ENCODE measurements around the gene SPAG9. TPM values are rescaled to one million over a fixed set of nuclear protein-coding genes. Genes with fewer than 3 reads are reported as not detected.
A peak's percentile ranks its signal among the peaks of the same experiment; 100 is the strongest.

SPAG9 gene
- total and polyA plus RNA-seq, 2 of the 8 experiments (the other 6 are each of a cell fraction or from before 2014, with no cell fraction given), result 9.8 to 63.8 TPM

- H3K36me3 ChIP-seq (ENCODE audit: control insufficient read depth in 2 of 4, insufficient read depth in 4 of 4, low read length in 3 of 4), result no peaks in the 10 kb centered on the region
- CTCF ChIA-PET (ENCODE audit: partially characterized antibody), result interaction anchor here (1.0 to 1.4 kb wide), 4 partner anchors 9 to 66 kb away, joined by 3 to 7 read pairs (median 4); no protein-coding TSS in a partner anchor
- peak overlapping the region; percentile 92 for H4K91ac ChIP-seq (replicated peaks; ENCODE audit: insufficient read length, low read length)
- H3K4ac ChIP-seq (replicated peaks; ENCODE audit: insufficient read length, low read depth, low read length), result peak overlapping the region; percentile 59
- no peaks in the 10 kb centered on the region for H3K79me1 ChIP-seq (ENCODE audit: low read depth, low read length)
- H4K20me1 ChIP-seq (replicated peaks in 1 of 2; ENCODE audit: control insufficient read depth in 1 of 2, insufficient read depth in 2 of 2, low read length in 2 of 2), result no peaks in the 10 kb centered on the region
- H2AK5ac ChIP-seq (ENCODE audit: low read depth, low read length), result 0 out of 2 replicates have a peak overlapping the region, but pooled peaks have one; percentile 39
- H4K5ac ChIP-seq (ENCODE audit: insufficient read length, low read depth, low read length), result no peak overlapping the region
- H3K4me2 ChIP-seq (ENCODE audit: insufficient read depth in 1 of 2, low read depth in 2 of 2, low read length in 2 of 2), result no peak overlapping the region
- TF ChIP-seq SIRT6 (IDR thresholded peaks at IDR 0.05; ENCODE audit: low read length), result no peak
- no peak for TF ChIP-seq TBP (IDR thresholded peaks at IDR 0.05; ENCODE audit: low read depth, low read length)
- TF ChIP-seq KDM4A (IDR thresholded peaks at IDR 0.05; ENCODE audit: low read depth, low read length, severe bottlenecking), result peak; percentile 11
- no peak overlapping the region for H3K23ac ChIP-seq (ENCODE audit: insufficient read length)
- no peak overlapping the region for H4K8ac ChIP-seq (ENCODE audit: extremely low read depth, insufficient read depth, low read length)
- H3K18ac ChIP-seq (ENCODE audit: extremely low read depth, low read length), result peak overlapping the region; percentile 19
- peaks cover 0 to 2% (median 0%) of the 10 kb centered on the region in 4 experiments; a peak in 2 of 7 replicates for H3K27me3 ChIP-seq (replicated peaks in 1 of 4; ENCODE audit: control insufficient read depth in 3 of 4, extremely low read depth in 1 of 4, insufficient read depth in 3 of 4, low read length in 3 of 4)
- no peaks in the 10 kb centered on the region for H3K9me3 ChIP-seq (ENCODE audit: insufficient read depth in 2 of 2, low read depth in 1 of 2, low read length in 1 of 2)
- no peaks in the 10 kb centered on the region for H3K79me2 ChIP-seq (ENCODE audit: control insufficient read depth in 1 of 2, insufficient read depth in 2 of 2, low read length in 2 of 2)
- DNase-seq (ENCODE audit: low read depth in 1 of 2, low spot score in 2 of 2), result no peak
- H3K4me1 ChIP-seq (replicated peaks in 1 of 4; ENCODE audit: control insufficient read depth in 3 of 4, insufficient read depth in 4 of 4, low read length in 3 of 4), result peaks cover 2 to 48% (median 34%) of the 10 kb centered on the region in 4 experiments
- no peak for FAIRE-seq
- no peak overlapping the region for H3K27ac ChIP-seq (ENCODE audit: low read depth, low read length)
- H3K23me2 ChIP-seq (ENCODE audit: low read depth, low read length), result no peaks in the 10 kb centered on the region
- no peak overlapping the region for H3K9ac ChIP-seq (replicated peaks in 1 of 4; ENCODE audit: extremely low read depth in 1 of 4, low read depth in 3 of 4, low read length in 3 of 4)
- peak overlapping the region; percentile 61; the same call in 1 of the 2 replicates for H2BK20ac ChIP-seq (ENCODE audit: low read length)
- 0 out of 2 replicates have a peak overlapping the region, but pooled peaks have one; percentile 50 for H2BK12ac ChIP-seq (ENCODE audit: low read depth, low read length)
- no peak overlapping the region for H3K4me3 ChIP-seq (ENCODE audit: extremely low read depth in 1 of 4, insufficient read depth in 2 of 4, low read depth in 3 of 4, low read length in 4 of 4)
- H3K56ac ChIP-seq (replicated peaks; ENCODE audit: insufficient read length, low read depth, low read length), result no peak overlapping the region
- no peak overlapping the region for H3K14ac ChIP-seq (ENCODE audit: insufficient read length)
- H2BK15ac ChIP-seq (ENCODE audit: low read length), result peak overlapping the region; percentile 46; the same call in 1 of the 2 replicates
- H2AFZ ChIP-seq (ENCODE audit: low read length), result no peak overlapping the region
- peak overlapping the region; percentile 65 for H2BK120ac ChIP-seq (replicated peaks; ENCODE audit: low read depth, low read length)
- WGBS, 2 experiments (ENCODE audit: extremely low coverage in 1 of 2, insufficient coverage in 1 of 2, insufficient read length in 1 of 2, insufficient replicate concordance in 2 of 2, low coverage in 1 of 2, low lambda C conversion rate in 2 of 2, missing lambda C conversion rate in 1 of 2), result 100% methylated on average over 1 of the region's 5 CpGs; no CpG with 5 or more reads in 1 of the 2 experiments
- POLR2A ChIA-PET (ENCODE audit: partially characterized antibody), result interaction anchor here (1.1 to 7.9 kb wide), 5 partner anchors 10 to 53 kb away, joined by 3 to 71 read pairs (median 10); partner anchors contain the start of gene TOB1
- no peak overlapping the region for H2BK5ac ChIP-seq (ENCODE audit: low read depth, low read length)
These were observed 201.8 kb downstream of the SPAG9 start for GRCh38 chr17:50918933-50919296.

Measured in H1 (cell line).